Upper lobe of right lung (tissue), 1 donor: ENCODE results near the gene NSDHL. TPM values are rescaled to one million over a fixed set of nuclear protein-coding genes. Genes with fewer than 3 reads are reported as not detected.
"Not testable (repeated sequence)": the region's sequence is repeated elsewhere in the genome, so short reads cannot be mapped to it uniquely, and the experiment has no call there.

ENCODE experiments used
- ATAC-seq: fragments of 200-7000 bp; cut with Tn5 transposase; one replicate; pipeline ENCODE4 v1.9.1; 2020; ENCODE audit warnings: mild to moderate bottlenecking, moderate library complexity
- DNase-seq: peaks from one replicate; pipeline ENCODE4 v3.0.0-alpha.2; 2020
- H3K27ac ChIP-seq: fragments of 200-600 bp; one replicate; pipeline ENCODE4 v1.8.0; 2022
- H3K27me3 ChIP-seq: fragments of 200-600 bp; one replicate; pipeline ENCODE4 v1.8.0; 2022; ENCODE audit warnings: mild to moderate bottlenecking
- H3K36me3 ChIP-seq: fragments of 200-600 bp; one replicate; pipeline ENCODE4 v1.8.0; 2022
- H3K4me1 ChIP-seq: fragments of 200-600 bp; one replicate; pipeline ENCODE4 v1.8.0; 2022
- H3K4me3 ChIP-seq: fragments of 200-600 bp; one replicate; pipeline ENCODE4 v1.8.0; 2022; ENCODE audit warnings: mild to moderate bottlenecking
- H3K9me3 ChIP-seq: fragments of 200-600 bp; one replicate; pipeline ENCODE4 v1.8.0; 2022
- intact Hi-C: fragments of 100-400 bp; cut with DNase I; formaldehyde crosslinking; loops from one replicate; pipeline ENCODE4 v1.11.0; 2022
- total RNA-seq: library from RNA; stranded (reverse); fragmentation: NEBNext Ultra II Directional; extraction: Animal tissue kit (Norgen Biotek cat#: 25700); gene quantifications from one replicate; pipeline ENCODE4 v1.2.1, GENCODE V29; 2021
- TF ChIP-seq, protein P1 (sequence below): fragments of 200-600 bp; IDR thresholded peaks from one replicate; pipeline ENCODE4 v1.8.0; 2022; ENCODE audit warnings: antibody characterized with exemption
- donor health status: DM: no; HTN: yes; CAD: no; lungs with severe emphysema.

NSDHL gene
- total RNA-seq, 1 donor from 2014 or later, result 27.0 TPM

DNA sequence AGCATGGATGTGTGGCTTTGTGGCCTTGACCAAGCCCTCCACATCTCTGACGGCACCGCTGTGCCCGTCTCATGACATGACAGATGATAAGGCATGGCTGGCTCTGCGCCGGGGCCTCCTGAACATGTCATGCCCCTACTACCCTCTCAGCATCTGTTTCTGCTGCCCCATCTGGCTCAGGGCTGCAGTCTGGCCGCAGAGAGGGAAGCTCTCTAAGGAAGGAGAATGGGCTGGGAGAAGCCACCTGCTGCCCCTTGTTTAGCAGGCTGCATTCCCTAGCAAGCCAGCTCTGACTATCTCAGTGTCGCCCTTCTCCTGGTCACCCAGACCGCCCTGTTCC is 74.2 kb downstream of the NSDHL start:
- DNase-seq (peak; percentile 30), ATAC-seq (no peak)
- no peaks in the 10 kb centered on the region for H3K4me1 ChIP-seq
- intact Hi-C loops, result no loop called here
- H3K27ac ChIP-seq, result no peak overlapping the region
- H3K4me3 ChIP-seq, result no peak overlapping the region
- no peaks in the 10 kb centered on the region for H3K9me3 ChIP-seq
- no peaks in the 10 kb centered on the region for H3K36me3 ChIP-seq
- TF ChIP-seq, protein P1, sequence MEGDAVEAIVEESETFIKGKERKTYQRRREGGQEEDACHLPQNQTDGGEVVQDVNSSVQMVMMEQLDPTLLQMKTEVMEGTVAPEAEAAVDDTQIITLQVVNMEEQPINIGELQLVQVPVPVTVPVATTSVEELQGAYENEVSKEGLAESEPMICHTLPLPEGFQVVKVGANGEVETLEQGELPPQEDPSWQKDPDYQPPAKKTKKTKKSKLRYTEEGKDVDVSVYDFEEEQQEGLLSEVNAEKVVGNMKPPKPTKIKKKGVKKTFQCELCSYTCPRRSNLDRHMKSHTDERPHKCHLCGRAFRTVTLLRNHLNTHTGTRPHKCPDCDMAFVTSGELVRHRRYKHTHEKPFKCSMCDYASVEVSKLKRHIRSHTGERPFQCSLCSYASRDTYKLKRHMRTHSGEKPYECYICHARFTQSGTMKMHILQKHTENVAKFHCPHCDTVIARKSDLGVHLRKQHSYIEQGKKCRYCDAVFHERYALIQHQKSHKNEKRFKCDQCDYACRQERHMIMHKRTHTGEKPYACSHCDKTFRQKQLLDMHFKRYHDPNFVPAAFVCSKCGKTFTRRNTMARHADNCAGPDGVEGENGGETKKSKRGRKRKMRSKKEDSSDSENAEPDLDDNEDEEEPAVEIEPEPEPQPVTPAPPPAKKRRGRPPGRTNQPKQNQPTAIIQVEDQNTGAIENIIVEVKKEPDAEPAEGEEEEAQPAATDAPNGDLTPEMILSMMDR, result no peak
- H3K27me3 ChIP-seq, result no peaks in the 10 kb centered on the region

DNA sequence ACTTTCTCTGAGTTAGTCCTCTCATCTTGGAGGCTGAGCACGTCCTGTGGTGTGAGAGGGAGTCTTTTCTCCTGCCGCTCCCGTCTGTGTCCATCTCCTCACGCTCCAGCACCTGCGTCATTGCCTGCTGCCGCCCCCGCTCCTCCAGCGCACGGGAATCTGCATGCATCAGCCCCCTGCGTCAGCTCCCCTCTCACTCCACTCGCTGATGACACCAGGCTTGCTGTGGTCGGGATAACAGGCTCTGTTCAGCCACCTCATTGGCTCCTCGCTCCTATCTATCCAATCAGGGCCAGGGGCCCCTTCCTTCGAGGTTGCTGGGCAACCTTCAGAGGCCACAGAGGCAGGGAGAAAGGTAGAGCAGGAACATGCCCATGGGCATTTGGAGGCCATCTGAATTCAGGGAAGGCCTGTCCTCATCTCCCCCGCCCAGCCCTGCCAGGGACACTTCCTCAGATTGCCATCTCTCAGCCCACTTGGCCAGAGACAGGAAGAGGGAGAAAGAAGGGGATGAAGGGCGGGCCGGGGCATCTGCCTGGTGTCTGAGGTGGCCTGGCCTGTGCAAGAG is 76.3 kb downstream of the NSDHL start:
- H3K36me3 ChIP-seq, result no peaks in the 10 kb centered on the region
- H3K27ac ChIP-seq, result no peak overlapping the region
- H3K9me3 ChIP-seq, result no peaks in the 10 kb centered on the region
- no peak overlapping the region for H3K4me3 ChIP-seq
- H3K4me1 ChIP-seq, result no peaks in the 10 kb centered on the region
- intact Hi-C loops, result no loop called here
- no peak for DNase-seq
- ATAC-seq, result no peak
- TF ChIP-seq, protein P1, result no peak
- H3K27me3 ChIP-seq, result no peaks in the 10 kb centered on the region

DNA sequence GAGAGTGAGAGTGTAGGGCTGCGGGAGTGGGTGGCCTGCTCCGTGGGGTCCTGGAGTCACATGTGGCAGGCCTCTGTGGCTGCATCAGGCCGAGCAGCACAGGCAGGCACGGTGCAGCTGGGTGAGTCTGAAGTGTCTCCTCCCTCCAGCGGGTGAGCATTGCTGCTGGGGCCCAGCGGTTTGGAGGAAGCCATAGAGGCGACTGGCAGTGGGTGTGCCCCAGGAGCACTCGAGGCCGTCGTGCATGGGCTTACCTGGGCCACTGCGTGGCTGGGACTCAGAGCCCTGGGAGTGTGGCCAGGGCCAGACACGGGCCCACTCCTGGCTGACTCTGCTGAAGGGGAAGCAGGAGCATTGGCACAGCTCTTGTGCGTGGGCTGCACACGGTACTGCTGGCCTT is 77.6 kb downstream of the NSDHL start:
- ATAC-seq (no peak), DNase-seq (no peak)
- Histone ChIP-seq H3K9me3 (no peaks in the 10 kb centered on the region), H3K27me3 (no peaks in the 10 kb centered on the region), H3K4me3 (no peak overlapping the region), H3K36me3 (no peaks in the 10 kb centered on the region), H3K27ac (no peak overlapping the region), H3K4me1 (no peaks in the 10 kb centered on the region)
- TF ChIP-seq, protein P1, result no peak
- intact Hi-C loops, result no loop called here

DNA sequence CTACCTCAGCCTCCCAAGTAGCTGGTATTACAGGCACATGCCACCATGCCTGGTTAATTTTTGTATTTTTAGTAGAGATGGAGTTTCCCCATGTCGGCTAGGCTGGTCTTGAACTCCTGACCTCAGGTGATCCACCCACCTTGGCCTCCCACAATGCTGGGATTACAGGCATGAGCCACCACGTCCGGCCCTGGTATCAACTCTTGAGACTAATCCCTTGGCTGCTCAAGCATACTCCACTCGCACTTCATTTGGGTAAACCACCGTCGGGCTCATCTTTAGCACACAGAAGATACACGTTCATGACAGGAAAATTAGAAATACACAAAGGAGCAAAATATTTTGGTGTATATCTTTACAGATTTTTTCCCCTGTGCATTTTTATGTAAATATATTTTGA is 79.2 kb downstream of the NSDHL start:
- H3K4me1 ChIP-seq, H3K36me3 ChIP-seq, H3K4me3 ChIP-seq, H3K27ac ChIP-seq, DNase-seq, H3K9me3 ChIP-seq, intact Hi-C loops, H3K27me3 ChIP-seq, ATAC-seq: not testable (repeated sequence)

DNA sequence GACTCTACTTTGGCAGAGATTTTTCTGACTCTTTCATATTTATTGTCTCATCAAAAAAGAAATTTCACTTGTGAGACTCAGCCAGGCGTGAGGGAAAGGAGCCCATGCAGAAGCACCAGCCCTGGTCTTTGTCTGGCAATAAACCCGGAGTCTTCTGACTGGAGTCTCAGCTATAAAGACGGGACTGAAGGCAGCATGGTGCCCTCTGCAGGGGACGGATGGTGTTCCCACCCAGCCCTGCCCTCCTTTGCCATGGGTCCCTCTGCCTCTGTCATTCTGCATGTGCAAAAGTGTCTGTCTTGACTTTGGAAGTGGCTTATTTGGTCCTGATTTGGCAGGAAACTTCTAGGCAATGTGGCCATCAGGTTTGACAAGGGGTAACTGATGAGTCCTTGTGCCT is 81.2 kb downstream of the NSDHL start:
- intact Hi-C loops, result no loop called here
- TF ChIP-seq, protein P1, result no peak
- DNase-seq, result no peak
- Histone ChIP-seq H3K4me1 (no peaks in the 10 kb centered on the region), H3K27me3 (no peaks in the 10 kb centered on the region), H3K36me3 (no peaks in the 10 kb centered on the region), H3K9me3 (no peaks in the 10 kb centered on the region), H3K27ac (no peak overlapping the region), H3K4me3 (no peak overlapping the region)
- ATAC-seq, result no peak

DNA sequence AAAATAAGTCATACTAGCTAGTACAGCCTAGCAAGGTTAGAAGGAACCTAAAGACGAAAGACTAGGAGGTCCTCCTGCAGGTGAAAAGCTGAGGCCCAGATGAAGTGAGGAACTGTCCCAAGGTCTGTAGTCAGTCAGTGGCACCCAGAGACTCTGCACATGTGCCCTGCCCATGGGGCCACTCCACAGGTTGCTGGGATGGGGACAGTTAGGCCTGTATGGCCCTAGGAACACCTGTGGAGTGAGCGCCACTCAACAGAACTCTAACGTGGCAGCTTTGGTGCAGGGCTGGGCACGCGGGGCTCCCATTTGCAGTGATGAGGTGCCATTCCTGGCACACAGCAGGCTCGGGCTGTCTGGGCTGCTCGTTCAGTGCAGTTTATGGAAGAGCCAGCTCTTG is 81.8 kb downstream of the NSDHL start:
- no peaks in the 10 kb centered on the region for H3K4me1 ChIP-seq
- H3K4me3 ChIP-seq, result no peak overlapping the region
- no peaks in the 10 kb centered on the region for H3K27me3 ChIP-seq
- no peak for ATAC-seq
- DNase-seq, result no peak
- H3K27ac ChIP-seq, result no peak overlapping the region
- H3K36me3 ChIP-seq, result no peaks in the 10 kb centered on the region
- TF ChIP-seq, protein P1, result no peak
- H3K9me3 ChIP-seq, result no peaks in the 10 kb centered on the region
- intact Hi-C loops, result no loop called here
